Stimulated activated CD4-positive, alpha-beta T cell treated with anti-CD3 and anti-CD28 coated beads, Interleukin-12 subunit alpha, Interleukin-12 subunit beta, amount 100 ng/mL, for 48 hours (primary cell): ENCODE data around the gene LPCAT3.
"Not testable (repeated sequence)": the region's sequence is repeated elsewhere in the genome, so short reads cannot be mapped to it uniquely, and the experiment has no call there.

Source experiments
- DNase-seq, 3 donors: peaks; one replicate each; pipeline ENCODE4 v3.0.0-alpha.2; 2020; ENCODE audit warnings: low read depth in 2 of 3, low spot score in 1 of 3

The LPCAT3 gene

GRCh38 chr12:7018350-7019042 lies at the start of gene LPCAT3:
Gene LPCAT3 (minus strand): TSS chr12:7018476. CDS start chr12:7018424, 52 bp downstream.
- peak; percentile 92 to 94 (median 93) for DNase-seq

GRCh38 chr12:7067096-7067495 lies 48.8 kb upstream of the LPCAT3 start:
- DNase-seq: no peak

- no peak for DNase-seq
These were observed 48.3 kb upstream of the LPCAT3 start for GRCh38 chr12:7066596-7066995.

GRCh38 chr12:7065073-7065623 lies 46.9 kb upstream of the LPCAT3 start:
- no peak for DNase-seq

- no peak for DNase-seq
These were observed 46.2 kb upstream of the LPCAT3 start for GRCh38 chr12:7064516-7064915.

GRCh38 chr12:7061596-7061995 lies 43.3 kb upstream of the LPCAT3 start:
- no peak for DNase-seq

GRCh38 chr12:7061138-7061537 lies 42.9 kb upstream of the LPCAT3 start:
- no peak for DNase-seq

- no peak for DNase-seq
These were observed 42.2 kb upstream of the LPCAT3 start, which contains the start of gene C1S for GRCh38 chr12:7060353-7060954. Gene C1S (plus strand): TSS chr12:7060718. CDS start chr12:7061913, 1,195 bp downstream.

- DNase-seq: no peak
These were observed 41.5 kb upstream of the LPCAT3 start for GRCh38 chr12:7059780-7060179.

- DNase-seq: no peak
These were observed 40.6 kb upstream of the LPCAT3 start for GRCh38 chr12:7058850-7059395.

- no peak for DNase-seq
These were observed 40.0 kb upstream of the LPCAT3 start for GRCh38 chr12:7058163-7058845.

GRCh38 chr12:7055736-7056135 lies 37.5 kb upstream of the LPCAT3 start:
- DNase-seq: not testable (repeated sequence)

GRCh38 chr12:7054925-7055324 lies 36.6 kb upstream of the LPCAT3 start:
- DNase-seq: no peak

GRCh38 chr12:7049973-7050372 lies 31.7 kb upstream of the LPCAT3 start:
- not testable (repeated sequence) for DNase-seq

- DNase-seq: not testable (repeated sequence)
These were observed 31.2 kb upstream of the LPCAT3 start for GRCh38 chr12:7049445-7049951.

- DNase-seq: no peak
These were observed 29.0 kb upstream of the LPCAT3 start for GRCh38 chr12:7047306-7047705.

GRCh38 chr12:7046383-7047105 lies 28.3 kb upstream of the LPCAT3 start:
- DNase-seq: no peak

- DNase-seq: no peak
These were observed 27.6 kb upstream of the LPCAT3 start for GRCh38 chr12:7045913-7046312.

GRCh38 chr12:7042842-7043241 lies 24.6 kb upstream of the LPCAT3 start:
- no peak for DNase-seq

GRCh38 chr12:7039403-7039802 lies 21.1 kb upstream of the LPCAT3 start:
- DNase-seq: no peak

- DNase-seq: no peak
These were observed 20.3 kb upstream of the LPCAT3 start for GRCh38 chr12:7038591-7038990.
